HL-60 (cell line): ENCODE data around the gene TMPRSS6.

ENCODE experiments used
- DNase-seq, 2 experiments: peaks; one replicate each; pipeline ENCODE4 v3.0.0-alpha.2; 2010 to 2020; ENCODE audit warnings: low read depth in 1 of 2, low spot score in 1 of 2
- H3K27ac ChIP-seq: fragments of 250-450 bp; sonication (Bioruptor Pico); replicated peaks from 2 replicates; pipeline ENCODE4 v1.5.1; 2020; ENCODE audit warnings: mild to moderate bottlenecking, moderate library complexity
- H3K27me3 ChIP-seq: fragments of 250-450 bp; sonication (Bioruptor Pico); 2 replicates; pipeline ENCODE4 v1.5.1; 2021; ENCODE audit warnings: mild to moderate bottlenecking, moderate library complexity; ENCODE audit not compliant: insufficient read depth, poor library complexity, severe bottlenecking
- H3K4me3 ChIP-seq: replicated peaks from 2 replicates; pipeline ENCODE4 v1.5.1; 2011; ENCODE audit warnings: mild to moderate bottlenecking, control low read depth, low read length; ENCODE audit not compliant: insufficient read depth
- GABPA ChIP-seq: IDR thresholded peaks from 2 replicates; pipeline ENCODE4 v1.6.1; 2012; ENCODE audit warnings: low read depth
- POLR2AphosphoS5 ChIP-seq: IDR thresholded peaks from 2 replicates; pipeline ENCODE4 v1.6.1; 2012; ENCODE audit warnings: low read depth
- REST ChIP-seq: IDR thresholded peaks from 2 replicates; pipeline ENCODE4 v1.6.1; 2012; ENCODE audit warnings: low read depth; ENCODE audit not compliant: insufficient replicate concordance
- SPI1 ChIP-seq: IDR thresholded peaks from 2 replicates; pipeline ENCODE4 v1.6.1; 2012; ENCODE audit warnings: low read depth, mild to moderate bottlenecking, borderline replicate concordance
- TF ChIP-seq, protein P1 (sequence below): IDR thresholded peaks from one replicate; pipeline ENCODE4 v1.5.1; 2011; ENCODE audit warnings: low read length, control low read depth, inconsistent platforms; ENCODE audit not compliant: insufficient read depth

TMPRSS6 gene

DNA sequence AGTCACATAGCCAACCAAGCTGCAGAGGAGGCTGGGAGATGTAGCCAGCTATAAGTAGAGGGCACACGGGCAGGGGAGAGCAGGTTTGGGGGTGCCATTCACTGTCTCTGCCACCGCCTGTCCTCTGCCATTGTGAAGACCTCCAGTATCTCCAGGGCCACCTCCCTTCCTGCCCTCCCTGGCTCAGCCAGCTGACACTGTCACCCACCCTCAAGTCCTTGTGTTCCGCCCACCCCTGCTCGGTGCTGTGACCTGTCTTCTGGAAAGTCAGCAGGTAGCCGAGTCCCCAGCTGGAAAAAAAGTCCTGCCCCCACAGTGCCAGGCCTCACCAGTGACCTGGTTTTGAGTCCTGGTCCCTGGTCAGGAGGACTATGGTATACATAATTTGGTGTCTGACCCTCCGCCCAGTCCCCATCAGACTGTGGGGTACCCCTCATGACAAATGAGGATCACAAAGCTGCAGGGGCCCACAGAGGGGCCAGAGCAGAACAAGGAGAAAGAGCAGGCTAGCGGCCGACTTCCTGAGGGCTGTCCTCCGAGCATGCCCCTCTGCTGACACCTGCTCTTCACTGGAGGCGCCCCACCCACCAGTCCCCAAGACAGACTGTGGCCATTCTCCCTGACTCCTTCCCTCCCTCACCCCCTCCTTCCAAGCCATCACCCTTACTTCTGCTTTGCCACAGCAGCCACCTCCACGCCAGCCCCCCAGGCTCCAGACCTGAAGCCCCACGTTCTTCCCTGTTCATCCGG lies 47.3 kb upstream of the TMPRSS6 start:
- H3K27ac ChIP-seq = no peak overlapping the region
- no peak overlapping the region for H3K4me3 ChIP-seq
- no peak for DNase-seq
- no peaks in the 10 kb centered on the region for H3K27me3 ChIP-seq
- TF ChIP-seq SPI1 = no peak
- TF ChIP-seq, protein P1, sequence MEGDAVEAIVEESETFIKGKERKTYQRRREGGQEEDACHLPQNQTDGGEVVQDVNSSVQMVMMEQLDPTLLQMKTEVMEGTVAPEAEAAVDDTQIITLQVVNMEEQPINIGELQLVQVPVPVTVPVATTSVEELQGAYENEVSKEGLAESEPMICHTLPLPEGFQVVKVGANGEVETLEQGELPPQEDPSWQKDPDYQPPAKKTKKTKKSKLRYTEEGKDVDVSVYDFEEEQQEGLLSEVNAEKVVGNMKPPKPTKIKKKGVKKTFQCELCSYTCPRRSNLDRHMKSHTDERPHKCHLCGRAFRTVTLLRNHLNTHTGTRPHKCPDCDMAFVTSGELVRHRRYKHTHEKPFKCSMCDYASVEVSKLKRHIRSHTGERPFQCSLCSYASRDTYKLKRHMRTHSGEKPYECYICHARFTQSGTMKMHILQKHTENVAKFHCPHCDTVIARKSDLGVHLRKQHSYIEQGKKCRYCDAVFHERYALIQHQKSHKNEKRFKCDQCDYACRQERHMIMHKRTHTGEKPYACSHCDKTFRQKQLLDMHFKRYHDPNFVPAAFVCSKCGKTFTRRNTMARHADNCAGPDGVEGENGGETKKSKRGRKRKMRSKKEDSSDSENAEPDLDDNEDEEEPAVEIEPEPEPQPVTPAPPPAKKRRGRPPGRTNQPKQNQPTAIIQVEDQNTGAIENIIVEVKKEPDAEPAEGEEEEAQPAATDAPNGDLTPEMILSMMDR = no peak

DNA sequence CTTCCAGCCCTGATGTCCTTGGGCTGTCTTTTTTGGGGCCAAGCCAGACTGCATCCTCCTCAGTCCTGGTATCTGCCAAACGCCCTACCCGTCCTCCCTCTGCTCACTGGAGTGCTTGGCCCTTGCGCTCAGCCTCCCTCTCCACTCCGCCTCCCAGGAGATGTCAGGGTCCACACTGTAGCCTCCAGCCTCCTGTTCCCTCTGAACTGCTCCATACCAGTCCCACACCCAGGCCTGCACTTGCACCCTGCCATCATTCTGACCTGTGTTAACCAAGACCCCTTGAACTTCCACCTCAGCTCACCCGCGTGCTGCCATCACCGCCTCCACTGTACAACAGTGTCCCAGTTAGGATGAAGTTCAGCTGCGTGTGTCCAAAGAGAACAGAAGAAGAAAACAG lies 46.5 kb upstream of the TMPRSS6 start:
- no peak for TF ChIP-seq SPI1
- TF ChIP-seq POLR2AphosphoS5 = no peak
- TF ChIP-seq REST = no peak
- TF ChIP-seq, protein P1 = no peak
- no peak for TF ChIP-seq GABPA
- no peaks in the 10 kb centered on the region for H3K27me3 ChIP-seq
- H3K4me3 ChIP-seq = no peak overlapping the region
- no peak for DNase-seq
- no peak overlapping the region for H3K27ac ChIP-seq

DNA sequence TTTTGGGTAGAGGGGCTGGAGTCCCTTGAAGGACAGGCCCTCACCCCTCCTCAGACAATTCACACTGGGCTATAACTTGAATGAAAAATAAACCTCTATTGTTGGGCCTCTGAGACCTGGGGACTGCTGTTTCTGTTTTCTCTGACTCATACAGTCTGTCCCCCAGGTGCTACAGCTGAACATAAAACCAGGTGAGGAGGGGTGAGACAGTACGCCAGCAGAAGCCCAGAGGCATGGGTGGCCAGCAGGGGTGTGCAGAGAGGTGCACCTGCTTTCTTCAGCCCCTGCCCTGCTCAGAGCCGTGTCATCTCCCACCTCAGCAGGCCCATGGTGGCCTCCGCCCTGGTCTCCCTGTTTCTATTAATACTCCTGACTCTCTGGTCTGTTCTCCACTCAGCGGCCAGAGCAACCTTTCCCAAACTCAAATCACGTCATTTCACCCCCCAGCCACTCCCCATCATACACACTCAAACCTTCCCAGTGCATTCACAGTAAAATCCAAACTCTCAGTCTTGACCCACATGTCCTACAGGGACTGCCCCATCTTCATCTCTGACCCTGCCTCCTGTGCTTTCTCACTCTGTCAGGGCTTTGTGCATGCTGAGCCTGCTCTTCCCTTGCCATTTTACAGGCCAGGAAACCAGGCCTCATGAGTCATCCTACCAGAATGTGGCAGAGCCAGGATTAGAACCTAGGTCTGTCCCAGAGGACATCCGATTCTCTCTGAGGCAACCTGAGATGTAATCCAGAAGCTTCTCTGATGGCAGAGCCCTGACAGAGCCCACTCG lies 45.6 kb upstream of the TMPRSS6 start:
- no peak for DNase-seq
- TF ChIP-seq REST (no peak), SPI1 (no peak)
- H3K27me3 ChIP-seq = peaks cover 2% of the 10 kb centered on the region
- no peak overlapping the region for H3K27ac ChIP-seq
- H3K4me3 ChIP-seq = no peak overlapping the region

- Histone ChIP-seq H3K4me3 (no peak overlapping the region), H3K27ac (no peak overlapping the region), H3K27me3 (peaks cover 2% of the 10 kb centered on the region)
- TF ChIP-seq GABPA = no peak
- no peak for TF ChIP-seq POLR2AphosphoS5
- no peak for TF ChIP-seq SPI1
- TF ChIP-seq, protein P1 = no peak
- TF ChIP-seq REST = no peak
- no peak for DNase-seq
These were observed 44.4 kb upstream of the TMPRSS6 start for GRCh38 chr22:37153901-37154300.
